Omental fat pad (tissue), 4 donors: ENCODE results near the gene HPRT1. TPM values are rescaled to one million over a fixed set of nuclear protein-coding genes. Genes with fewer than 3 reads are reported as not detected.
A peak's percentile ranks its signal among the peaks of the same experiment; 100 is the strongest.

ENCODE experiments used
- ATAC-seq: fragments of 150-250 bp; one replicate; pipeline ENCODE4 v1.9.1; 2016; ENCODE audit warnings: mild to moderate bottlenecking, moderate library complexity; ENCODE audit not compliant: low FRiP score
- DNase-seq: peaks from one replicate; pipeline ENCODE4 v3.0.0-alpha.2; 2019; ENCODE audit warnings: low spot score
- CTCF ChIP-seq, 3 donors: fragments of 450-650 bp; IDR thresholded peaks; one replicate each; pipeline ENCODE4 v1.5.1; 2016 to 2017; ENCODE audit warnings: antibody characterized with exemption in 3 of 3, mild to moderate bottlenecking in 3 of 3, moderate library complexity in 2 of 3
- total RNA-seq, 4 donors: library from RNA; depleted of rRNA; stranded (reverse); fragments of >200 nt; gene quantifications; one replicate each; pipeline ENCODE4 v1.1.0, GENCODE V29; 2016

The HPRT1 gene
- total RNA-seq, 4 donors from 2014 or later, result 6.9 to 21.7 (median 10.6) TPM

DNA sequence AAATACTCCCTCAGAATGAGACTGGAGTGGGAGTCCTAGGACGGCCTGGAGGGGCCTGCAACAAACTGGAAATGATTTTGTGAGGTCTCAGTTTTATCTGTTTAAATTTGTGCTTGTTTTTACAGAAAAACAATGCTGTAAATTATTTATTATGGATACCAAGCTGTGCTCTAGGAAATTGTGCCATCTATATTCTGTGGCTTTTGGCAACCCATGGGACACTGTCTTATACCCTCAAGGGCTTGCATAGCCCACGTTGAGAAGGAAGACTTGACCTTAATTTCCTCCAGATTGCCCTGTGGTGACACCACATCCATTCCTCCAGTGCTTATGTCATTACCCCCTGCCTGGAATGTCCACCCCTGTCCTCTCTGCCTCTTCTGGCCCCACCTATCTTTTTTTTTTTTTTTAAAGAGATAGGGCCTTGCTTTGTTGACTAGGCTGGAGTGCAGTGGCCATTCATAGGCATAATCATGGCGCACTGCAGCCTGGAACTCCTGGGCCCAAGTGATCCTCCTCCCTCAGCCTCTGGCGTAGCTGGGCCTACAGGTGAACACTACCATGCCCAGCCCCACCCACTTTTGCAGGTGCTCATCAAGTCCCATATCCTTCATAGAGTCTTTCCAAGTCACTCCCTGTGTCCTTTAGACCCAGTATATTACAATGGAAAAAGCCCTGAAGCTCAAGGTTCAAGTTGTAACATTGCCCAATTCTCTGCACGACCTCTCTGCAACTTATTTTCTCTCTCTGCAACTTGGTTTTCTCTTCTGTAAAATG, 77.4 kb downstream of the HPRT1 start:
- no peak for TF ChIP-seq CTCF (IDR thresholded peaks at IDR 0.05)
- no peak for ATAC-seq
- DNase-seq, result no peak

GRCh38 chrX:134538316-134538715, 78.4 kb downstream of the HPRT1 start:
- no peak for TF ChIP-seq CTCF (IDR thresholded peaks at IDR 0.05)
- ATAC-seq, result no peak

GRCh38 chrX:134541906-134542305, 81.9 kb downstream of the HPRT1 start:
- no peak for TF ChIP-seq CTCF (IDR thresholded peaks at IDR 0.05)
- ATAC-seq (no peak), DNase-seq (no peak)

More at GRCh38 chrX:134538316-134538715, 78.4 kb downstream of the HPRT1 start:
- no peak for DNase-seq

GRCh38 chrX:134542485-134542884, 82.5 kb downstream of the HPRT1 start:
- ATAC-seq (peak; percentile 44), DNase-seq (no peak)
- TF ChIP-seq CTCF (IDR thresholded peaks at IDR 0.05), result no peak

DNA sequence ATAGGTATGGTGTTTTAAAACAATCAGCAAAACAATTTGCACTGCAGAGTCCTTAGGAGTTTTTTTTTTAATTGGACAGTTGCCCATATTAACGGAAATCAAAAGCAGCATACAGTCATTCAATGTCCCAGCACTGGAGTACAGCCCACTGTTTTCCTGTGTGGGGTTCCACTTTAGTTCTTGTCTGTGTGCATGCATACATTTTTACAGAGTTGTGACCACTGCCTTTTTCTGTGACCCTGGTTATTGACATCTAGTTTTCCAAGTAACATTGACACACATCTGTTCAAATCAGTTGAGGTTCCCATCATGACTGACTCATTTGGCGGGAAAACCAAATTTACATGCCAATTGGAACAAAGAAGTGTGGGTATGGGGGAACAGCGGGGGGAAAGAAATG, 83.3 kb downstream of the HPRT1 start:
- ATAC-seq, result no peak
- DNase-seq, result no peak
- no peak for TF ChIP-seq CTCF (IDR thresholded peaks at IDR 0.05)

DNA sequence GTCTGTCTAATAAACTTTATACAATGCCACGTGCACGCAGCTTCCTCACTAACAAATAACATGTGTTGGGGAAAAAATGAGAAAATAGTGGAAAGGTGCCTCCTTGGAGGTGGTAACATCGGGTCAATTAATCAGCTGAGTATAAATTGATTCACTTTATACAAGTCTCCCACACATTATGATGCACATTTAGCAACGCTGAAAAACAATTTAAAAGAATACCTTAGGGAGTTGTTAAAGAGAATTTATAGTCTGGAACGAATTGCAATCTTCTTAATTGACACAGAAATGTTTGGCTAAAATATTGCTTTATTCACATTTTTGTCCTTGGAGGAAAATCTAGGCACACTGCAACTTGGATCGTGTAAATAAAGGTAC, 84.2 kb downstream of the HPRT1 start:
- no peak for ATAC-seq

More for the DNA sequence above, 84.2 kb downstream of the HPRT1 start:
- DNase-seq, result no peak
- TF ChIP-seq CTCF (IDR thresholded peaks at IDR 0.05), result no peak
